Hindlimb muscle (tissue), 1 donor: ENCODE measurements around the gene ANKRD37. TPM values are rescaled to one million over a fixed set of nuclear protein-coding genes. Genes with fewer than 3 reads are reported as not detected.
A peak's percentile ranks its signal among the peaks of the same experiment; 100 is the strongest.
"Not testable (repeated sequence)": the region's sequence is repeated elsewhere in the genome, so short reads cannot be mapped to it uniquely, and the experiment has no call there.

ENCODE experiments used
- DNase-seq: peaks from one replicate; pipeline ENCODE4 v3.0.0-alpha.2; 2013
- polyA plus RNA-seq: library from polyadenylated mRNA; unstranded; fragments of 120-200 nt; gene quantifications from one replicate; pipeline ENCODE4 v1.2.1, GENCODE V29; 2013; ENCODE audit not compliant: insufficient read length

The ANKRD37 gene, protein sequence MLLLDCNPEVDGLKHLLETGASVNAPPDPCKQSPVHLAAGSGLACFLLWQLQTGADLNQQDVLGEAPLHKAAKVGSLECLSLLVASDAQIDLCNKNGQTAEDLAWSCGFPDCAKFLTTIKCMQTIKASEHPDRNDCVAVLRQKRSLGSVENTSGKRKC
- polyA plus RNA-seq = 16.0 TPM

DNA sequence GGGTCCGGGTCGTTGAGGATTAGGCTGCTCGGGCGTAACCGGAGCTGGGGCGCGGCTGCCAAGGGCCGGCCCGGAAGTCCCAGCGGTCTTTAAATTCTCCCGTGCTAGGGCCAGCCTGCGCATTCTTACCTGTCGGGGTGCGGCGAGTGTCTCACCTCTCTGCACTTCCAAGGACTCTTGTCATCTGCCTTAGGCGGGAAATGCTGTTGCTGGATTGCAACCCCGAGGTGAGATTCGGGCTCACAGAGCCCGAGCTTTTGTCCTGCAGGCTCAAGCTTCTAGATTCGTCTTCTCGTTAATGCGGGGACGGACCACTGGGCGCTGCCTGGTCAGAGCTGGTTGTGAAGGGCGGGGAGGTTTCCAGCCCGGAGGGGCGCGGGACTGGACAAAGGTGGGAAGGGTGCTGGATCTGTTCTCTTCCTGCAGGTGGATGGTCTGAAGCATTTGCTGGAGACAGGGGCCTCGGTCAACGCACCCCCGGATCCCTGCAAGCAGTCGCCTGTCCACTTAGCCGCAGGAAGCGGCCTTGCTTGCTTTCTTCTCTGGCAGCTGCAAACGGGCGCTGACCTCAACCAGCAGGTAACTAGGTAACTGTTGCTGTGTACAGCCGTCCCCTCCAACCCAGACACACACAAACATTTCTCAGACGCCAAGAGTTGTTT, at the start of gene ANKRD37:
Gene ANKRD37, plus strand, starts transcription at position 118 of the 662 bp plus-strand sequence. Its CDS starts 83 bp downstream, at position 201.
- peak; percentile 51 for DNase-seq

GRCh38 chr4:185346975-185347601, 49.6 kb upstream of the ANKRD37 start:
- no peak for DNase-seq

DNA sequence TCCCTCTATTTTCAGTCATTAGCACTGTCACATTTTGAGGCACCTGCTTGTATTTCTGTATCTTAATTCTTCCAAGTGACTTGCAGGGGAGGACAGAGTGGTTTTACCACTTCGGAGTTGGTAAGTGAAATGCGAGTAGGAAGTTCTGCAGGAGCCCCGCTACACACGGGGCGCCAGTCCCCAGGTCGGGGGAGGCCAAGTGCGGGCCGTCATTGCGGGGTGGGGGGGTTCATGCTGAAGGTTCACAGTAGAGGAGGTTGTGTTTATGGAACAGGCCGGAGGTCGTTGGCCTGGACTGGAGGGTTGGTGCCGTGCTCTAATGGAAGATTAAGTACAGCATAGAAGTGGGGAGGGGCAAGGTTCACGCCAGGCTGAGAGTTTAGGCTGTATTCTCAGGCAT, 45.0 kb upstream of the ANKRD37 start:
- DNase-seq = no peak

GRCh38 chr4:185352202-185352601, 44.4 kb upstream of the ANKRD37 start:
- DNase-seq = no peak

GRCh38 chr4:185352741-185353140, 43.9 kb upstream of the ANKRD37 start:
- no peak for DNase-seq

GRCh38 chr4:185357211-185357610, 39.4 kb upstream of the ANKRD37 start:
- DNase-seq = peak; percentile 70

- DNase-seq = no peak
Measured at GRCh38 chr4:185357733-185358440, 38.8 kb upstream of the ANKRD37 start.

DNA sequence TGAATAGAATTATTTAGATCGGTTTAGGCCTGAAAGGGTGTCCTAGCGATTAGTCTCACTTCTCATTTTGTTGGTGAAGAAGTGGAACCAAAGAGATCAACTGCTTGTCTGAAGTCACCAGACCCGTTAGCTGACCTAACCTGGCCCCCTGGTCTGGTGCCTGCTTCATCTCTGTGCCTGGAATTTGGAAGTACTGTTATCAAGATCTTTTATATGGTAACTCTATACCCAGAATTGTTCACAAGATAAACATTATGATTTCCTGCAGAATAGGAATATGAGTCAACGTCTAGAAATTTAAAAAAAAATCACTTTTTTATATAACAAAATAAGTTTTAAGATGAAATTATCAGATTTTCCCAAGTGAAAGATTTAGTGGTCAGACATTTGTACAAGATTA, 38.1 kb upstream of the ANKRD37 start:
- no peak for DNase-seq

- DNase-seq = no peak
Measured at GRCh38 chr4:185358959-185359358, 37.7 kb upstream of the ANKRD37 start.

- DNase-seq = no peak
Measured at GRCh38 chr4:185359767-185360446, 36.7 kb upstream of the ANKRD37 start.

- DNase-seq = no peak
Measured at GRCh38 chr4:185361872-185362271, 34.8 kb upstream of the ANKRD37 start.

DNA sequence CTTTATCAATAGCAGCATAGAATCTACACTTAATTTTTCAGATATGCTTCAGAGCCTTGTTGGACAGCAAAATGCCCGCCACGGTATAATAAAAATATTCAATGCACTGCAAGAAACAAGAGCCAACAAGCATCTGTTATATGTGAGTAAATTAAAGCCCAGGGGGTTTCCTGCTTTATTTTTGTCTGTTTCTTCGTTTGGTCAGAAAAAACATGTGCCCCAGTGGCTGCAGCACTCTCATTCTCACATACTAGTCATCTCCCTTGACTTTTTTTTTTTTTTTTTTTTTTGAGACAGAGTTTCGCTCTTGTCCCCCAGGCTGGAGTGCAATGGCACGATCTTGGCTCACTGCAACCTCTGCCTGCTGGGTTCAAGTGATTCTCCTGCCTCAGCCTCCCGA, 34.1 kb upstream of the ANKRD37 start:
- DNase-seq = not testable (repeated sequence)

GRCh38 chr4:185363251-185363650, 33.4 kb upstream of the ANKRD37 start:
- DNase-seq = no peak

DNA sequence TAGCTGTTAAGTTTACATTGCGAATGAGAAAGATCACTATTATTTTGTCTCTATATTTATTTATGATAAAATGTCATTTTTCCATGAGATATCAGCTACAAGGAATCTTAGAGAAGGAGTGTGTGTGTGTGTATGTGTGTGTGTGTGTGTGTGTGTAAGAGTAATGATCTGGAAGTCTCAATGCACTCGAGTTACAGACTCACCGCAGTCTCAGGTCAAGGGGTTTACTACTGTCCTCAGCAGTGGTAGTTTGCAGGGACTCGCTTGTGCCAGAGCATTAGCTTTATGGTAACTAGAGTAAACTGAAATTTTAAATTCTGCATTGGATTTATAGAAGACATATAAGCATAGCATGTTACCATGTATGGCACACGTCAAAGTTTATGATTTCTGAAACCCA, 31.8 kb upstream of the ANKRD37 start:
- DNase-seq = no peak

DNA sequence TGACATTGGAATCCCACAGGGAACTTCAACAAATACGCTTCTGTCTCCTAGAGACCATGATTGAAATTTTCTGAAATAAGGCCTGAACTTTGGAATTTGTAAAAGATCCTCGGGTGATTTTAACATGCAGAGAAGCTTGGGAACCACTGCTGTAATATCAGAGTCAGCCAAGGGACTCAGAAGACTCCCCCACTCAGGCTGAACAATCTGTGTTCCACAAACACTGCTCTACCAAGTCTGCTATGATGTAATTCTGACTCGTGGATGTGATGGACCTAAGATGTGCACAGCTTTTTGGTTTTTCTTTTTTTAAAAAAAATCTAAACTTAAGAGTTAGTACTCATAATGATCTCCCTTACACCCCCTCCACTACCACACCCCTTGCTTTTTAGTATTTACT, 26.9 kb upstream of the ANKRD37 start:
- DNase-seq = no peak

- DNase-seq = no peak
Measured at GRCh38 chr4:185370268-185370949, 26.2 kb upstream of the ANKRD37 start.

GRCh38 chr4:185371702-185372101, 24.9 kb upstream of the ANKRD37 start:
- DNase-seq = no peak

DNA sequence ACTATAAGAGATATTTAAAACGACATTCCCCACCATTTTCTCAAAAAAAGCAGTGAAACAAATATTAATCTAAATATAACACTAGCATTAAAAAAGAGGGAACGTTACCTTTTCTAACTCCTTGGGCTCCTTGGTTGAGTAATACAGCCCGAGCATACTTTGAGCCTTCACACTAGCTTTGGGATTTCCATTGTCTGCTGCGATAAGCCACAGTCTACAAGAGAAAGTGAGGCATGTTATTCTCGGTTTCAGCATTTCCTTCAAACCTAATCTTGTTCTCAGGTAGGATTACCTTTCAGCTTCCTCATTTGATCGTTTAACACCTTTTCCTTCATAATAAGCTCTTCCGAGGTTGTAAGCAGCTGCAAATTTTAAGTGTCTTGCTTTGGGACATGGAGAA, 22.6 kb upstream of the ANKRD37 start:
- no peak for DNase-seq

DNA sequence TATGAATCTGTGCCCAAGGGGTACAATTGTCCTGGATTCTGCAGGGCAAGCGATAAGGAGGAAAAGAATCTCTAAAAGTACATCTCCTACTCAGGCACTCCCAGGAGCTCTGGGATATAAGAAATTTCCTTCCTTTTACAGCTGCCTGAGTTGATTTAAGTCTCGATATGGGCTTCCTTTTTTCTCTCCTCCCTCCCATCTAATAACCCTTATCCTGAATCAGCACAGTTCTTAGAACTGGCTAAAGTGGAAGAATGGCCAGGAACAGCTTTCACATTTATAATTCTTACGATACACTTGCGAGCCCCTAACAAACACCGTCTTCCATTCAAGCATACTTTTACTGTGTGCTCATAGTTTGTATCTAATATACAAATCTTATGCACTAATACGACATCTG, 22.1 kb upstream of the ANKRD37 start:
- DNase-seq = no peak

DNA sequence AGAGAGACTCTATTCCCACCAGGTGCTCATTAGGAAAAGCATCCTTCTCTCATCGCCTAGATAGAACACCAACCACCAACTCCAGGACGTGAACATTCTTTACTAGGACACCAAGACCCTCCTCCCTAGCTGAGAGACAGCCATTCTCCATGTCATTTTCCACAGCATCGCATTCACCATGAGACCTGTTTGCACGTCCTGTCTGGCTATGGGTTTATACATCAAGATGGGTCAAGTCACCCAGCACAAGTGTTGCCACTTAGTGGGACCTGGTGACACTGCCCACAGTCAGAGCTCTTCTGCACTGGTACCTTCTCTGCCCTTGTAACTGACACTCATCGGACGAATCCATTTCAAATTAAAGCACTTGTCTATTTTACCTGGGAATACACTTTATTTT, 18.4 kb upstream of the ANKRD37 start:
- DNase-seq = no peak

- no peak for DNase-seq
Measured at GRCh38 chr4:185379326-185380295, 17.0 kb upstream of the ANKRD37 start.
